KMS-11 (cell line): Measurements from ENCODE around the gene PRSS50.

Experiments
- H2AFZ ChIP-seq: fragments of 200-600 bp; sonication (generic); 2 replicates; pipeline ENCODE4 v1.6.1; 2016; ENCODE audit warnings: antibody characterized with exemption, mixed run types, low read depth
- H3K27ac ChIP-seq: fragments of 200-600 bp; sonication (generic); 2 replicates; pipeline ENCODE4 v1.6.1; 2016; ENCODE audit warnings: mild to moderate bottlenecking, mixed run types
- H3K27me3 ChIP-seq: fragments of 200-600 bp; sonication (generic); 2 replicates; pipeline ENCODE4 v1.6.1; 2017; ENCODE audit warnings: mild to moderate bottlenecking, low read depth, mixed run types, moderate library complexity; ENCODE audit not compliant: insufficient read depth
- H3K36me3 ChIP-seq: fragments of 200-600 bp; sonication (generic); 2 replicates; pipeline ENCODE4 v1.6.1; 2017; ENCODE audit warnings: mild to moderate bottlenecking, mixed run types; ENCODE audit not compliant: insufficient read depth
- H3K4me1 ChIP-seq: fragments of 200-600 bp; sonication (generic); 2 replicates; pipeline ENCODE4 v1.6.1; 2016; ENCODE audit warnings: mild to moderate bottlenecking, low read depth, mixed run types; ENCODE audit not compliant: poor library complexity, severe bottlenecking
- H3K4me2 ChIP-seq: fragments of 200-600 bp; sonication (generic); 2 replicates; pipeline ENCODE4 v1.7.0; 2016; ENCODE audit warnings: mild to moderate bottlenecking, mixed run types
- H3K4me3 ChIP-seq: fragments of 200-600 bp; sonication (generic); IDR thresholded peaks from 2 replicates; pipeline ENCODE4 v1.6.1; 2017; ENCODE audit warnings: low read depth, low read length, mixed read lengths; ENCODE audit not compliant: insufficient read depth
- H3K79me2 ChIP-seq: fragments of 200-600 bp; sonication (generic); 2 replicates; pipeline ENCODE4 v1.6.1; 2016; ENCODE audit warnings: low read depth, mixed run types; ENCODE audit not compliant: insufficient read depth
- H3K9ac ChIP-seq: fragments of 200-600 bp; sonication (generic); 2 replicates; pipeline ENCODE4 v1.6.1; 2016; ENCODE audit warnings: mild to moderate bottlenecking, mixed run types
- H4K20me1 ChIP-seq: fragments of 200-600 bp; sonication (generic); 2 replicates; pipeline ENCODE4 v1.6.1; 2016; ENCODE audit warnings: mild to moderate bottlenecking, mixed run types; ENCODE audit not compliant: insufficient read depth
- CTCF ChIP-seq: fragments of 200-600 bp; sonication (generic); conservative IDR thresholded peaks from 2 replicates; pipeline ENCODE4 v1.6.1; 2017; ENCODE audit warnings: low read depth, mild to moderate bottlenecking, antibody characterized with exemption, low read length, moderate library complexity, mixed read lengths

PRSS50 gene

GRCh38 chr3:46708401-46709156, 9.1 kb downstream of the PRSS50 start:
- Histone ChIP-seq H4K20me1 (no peaks in the 10 kb centered on the region), H3K4me1 (no peaks in the 10 kb centered on the region), H3K4me2 (no peak overlapping the region), H3K27ac (no peak overlapping the region), H3K79me2 (no peaks in the 10 kb centered on the region), H3K4me3 (no peak overlapping the region), H3K27me3 (no peaks in the 10 kb centered on the region), H3K36me3 (no peaks in the 10 kb centered on the region), H2AFZ (no peak overlapping the region), H3K9ac (no peak overlapping the region)
- TF ChIP-seq CTCF: no peak

- Histone ChIP-seq H3K36me3 (no peaks in the 10 kb centered on the region), H2AFZ (no peak overlapping the region), H3K79me2 (no peaks in the 10 kb centered on the region), H3K4me3 (no peak overlapping the region), H3K4me1 (no peaks in the 10 kb centered on the region), H3K9ac (no peak overlapping the region), H3K27ac (no peak overlapping the region), H4K20me1 (no peaks in the 10 kb centered on the region), H3K4me2 (no peak overlapping the region), H3K27me3 (no peaks in the 10 kb centered on the region)
- no peak for TF ChIP-seq CTCF
These were observed 10.1 kb downstream of the PRSS50 start for GRCh38 chr3:46707601-46708011.

GRCh38 chr3:46706771-46707582, 10.7 kb downstream of the PRSS50 start:
- no peaks in the 10 kb centered on the region for H3K36me3 ChIP-seq
- H3K9ac ChIP-seq: no peak overlapping the region
- no peak for TF ChIP-seq CTCF
- no peaks in the 10 kb centered on the region for H3K79me2 ChIP-seq
- no peaks in the 10 kb centered on the region for H4K20me1 ChIP-seq
- H3K4me3 ChIP-seq: no peak overlapping the region
- H3K27ac ChIP-seq: no peak overlapping the region
- no peak overlapping the region for H3K4me2 ChIP-seq
- no peaks in the 10 kb centered on the region for H3K27me3 ChIP-seq
- no peaks in the 10 kb centered on the region for H3K4me1 ChIP-seq
- no peak overlapping the region for H2AFZ ChIP-seq

- no peaks in the 10 kb centered on the region for H3K79me2 ChIP-seq
- no peak for TF ChIP-seq CTCF
- H3K4me3 ChIP-seq: no peak overlapping the region
- no peak overlapping the region for H3K9ac ChIP-seq
- H3K36me3 ChIP-seq: no peaks in the 10 kb centered on the region
- H3K27me3 ChIP-seq: no peaks in the 10 kb centered on the region
- H4K20me1 ChIP-seq: no peaks in the 10 kb centered on the region
- H3K27ac ChIP-seq: no peak overlapping the region
- H2AFZ ChIP-seq: no peak overlapping the region
- no peaks in the 10 kb centered on the region for H3K4me1 ChIP-seq
- H3K4me2 ChIP-seq: no peak overlapping the region
These were observed 11.7 kb downstream of the PRSS50 start for GRCh38 chr3:46705751-46706552.
